Measurements from ENCODE around the gene ISLR. TPM values are rescaled to one million over a fixed set of nuclear protein-coding genes. Genes with fewer than 3 reads are reported as not detected.

The ISLR gene
- total RNA-seq, 1 experiment from 2014 or later = 0.12 TPM

DNA sequence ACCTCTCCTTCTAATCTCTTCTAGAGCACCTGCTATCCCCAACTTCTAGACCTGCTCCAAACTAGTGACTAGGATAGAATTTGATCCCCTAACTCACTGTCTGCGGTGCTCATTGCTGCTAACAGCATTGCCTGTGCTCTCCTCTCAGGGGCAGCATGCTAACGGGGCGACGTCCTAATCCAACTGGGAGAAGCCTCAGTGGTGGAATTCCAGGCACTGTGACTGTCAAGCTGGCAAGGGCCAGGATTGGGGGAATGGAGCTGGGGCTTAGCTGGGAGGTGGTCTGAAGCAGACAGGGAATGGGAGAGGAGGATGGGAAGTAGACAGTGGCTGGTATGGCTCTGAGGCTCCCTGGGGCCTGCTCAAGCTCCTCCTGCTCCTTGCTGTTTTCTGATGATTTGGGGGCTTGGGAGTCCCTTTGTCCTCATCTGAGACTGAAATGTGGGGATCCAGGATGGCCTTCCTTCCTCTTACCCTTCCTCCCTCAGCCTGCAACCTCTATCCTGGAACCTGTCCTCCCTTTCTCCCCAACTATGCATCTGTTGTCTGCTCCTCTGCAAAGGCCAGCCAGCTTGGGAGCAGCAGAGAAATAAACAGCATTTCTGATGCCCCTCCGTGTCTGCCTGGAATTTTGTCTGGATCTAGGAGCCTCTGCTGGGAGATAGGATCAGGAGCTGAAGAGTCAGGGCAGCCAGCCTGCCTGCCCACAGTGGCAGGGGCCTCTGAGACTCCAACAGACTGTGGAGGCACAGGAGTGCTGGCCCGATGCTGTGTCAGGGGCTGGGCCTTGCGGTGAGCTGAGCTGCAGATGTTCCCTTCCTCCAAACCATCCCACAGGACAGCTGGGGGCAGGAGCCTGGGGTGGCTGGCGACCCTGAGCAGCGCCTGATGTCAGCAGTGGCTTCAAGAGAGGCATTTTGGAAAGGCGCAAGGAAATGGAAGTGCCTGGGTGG, 3.0 kb downstream of the ISLR start:
- RAD21 ChIA-PET (ENCODE audit: low non-redundant PET in 1 of 2, low total read pairs in 2 of 2, uncharacterized antibody in 2 of 2, unreplicated experiment in 2 of 2) = interaction anchor here in 1 of 2 experiments (0.7 kb wide), 1 partner anchor 131 kb away, joined by 3 read pairs; no protein-coding TSS in a partner anchor
- Histone ChIP-seq H2AFZ (ENCODE audit: low read depth, low read length, poor library complexity, severe bottlenecking) (no peak overlapping the region), H3K9me3 (ENCODE audit: control insufficient read depth in 1 of 2, insufficient read depth in 1 of 2, low read depth in 1 of 2, low read length in 2 of 2) (no peaks in the 10 kb centered on the region), H3K79me2 (ENCODE audit: insufficient read depth, low read length) (no peaks in the 10 kb centered on the region), H3K9ac (ENCODE audit: low read length) (no peak overlapping the region), H3K4me2 (ENCODE audit: low read length) (no peak overlapping the region), H4K20me1 (ENCODE audit: insufficient read depth) (no peaks in the 10 kb centered on the region), H3K4me1 (ENCODE audit: control insufficient read depth in 1 of 2, insufficient read depth in 2 of 2, low read length in 2 of 2) (peaks cover 8 to 21% of the 10 kb centered on the region in 2 experiments; a peak in 3 of 4 replicates), H3K4me3 (replicated peaks in 1 of 2; ENCODE audit: low read depth in 1 of 2, low read length in 2 of 2) (no peak overlapping the region), H3K27me3 (ENCODE audit: insufficient read depth, low read length) (peaks cover 4% of the 10 kb centered on the region; the same call in 1 of the 2 replicates), H3K27ac (ENCODE audit: low read depth, low read length) (no peak overlapping the region), H3K36me3 (ENCODE audit: control insufficient read depth in 1 of 2, insufficient read depth in 2 of 2, low read length in 2 of 2) (no peaks in the 10 kb centered on the region), H3K9me2 (ENCODE audit: insufficient read depth) (no peaks in the 10 kb centered on the region)
- DNase-seq (ENCODE audit: low read depth, low spot score) = no peak
- TF ChIP-seq JUND (IDR thresholded peaks at IDR 0.05) = no peak
- TF ChIP-seq POLR2AphosphoS5 (IDR thresholded peaks at IDR 0.05; ENCODE audit: low read depth, low read length) = no peak
- TF ChIP-seq FOSL1 (IDR thresholded peaks at IDR 0.05; ENCODE audit: low read depth) = no peak
- TF ChIP-seq YY1 (IDR thresholded peaks at IDR 0.05; ENCODE audit: extremely low read depth, insufficient replicate concordance, low read depth, low read length) = no peak
- TF ChIP-seq, protein P1, sequence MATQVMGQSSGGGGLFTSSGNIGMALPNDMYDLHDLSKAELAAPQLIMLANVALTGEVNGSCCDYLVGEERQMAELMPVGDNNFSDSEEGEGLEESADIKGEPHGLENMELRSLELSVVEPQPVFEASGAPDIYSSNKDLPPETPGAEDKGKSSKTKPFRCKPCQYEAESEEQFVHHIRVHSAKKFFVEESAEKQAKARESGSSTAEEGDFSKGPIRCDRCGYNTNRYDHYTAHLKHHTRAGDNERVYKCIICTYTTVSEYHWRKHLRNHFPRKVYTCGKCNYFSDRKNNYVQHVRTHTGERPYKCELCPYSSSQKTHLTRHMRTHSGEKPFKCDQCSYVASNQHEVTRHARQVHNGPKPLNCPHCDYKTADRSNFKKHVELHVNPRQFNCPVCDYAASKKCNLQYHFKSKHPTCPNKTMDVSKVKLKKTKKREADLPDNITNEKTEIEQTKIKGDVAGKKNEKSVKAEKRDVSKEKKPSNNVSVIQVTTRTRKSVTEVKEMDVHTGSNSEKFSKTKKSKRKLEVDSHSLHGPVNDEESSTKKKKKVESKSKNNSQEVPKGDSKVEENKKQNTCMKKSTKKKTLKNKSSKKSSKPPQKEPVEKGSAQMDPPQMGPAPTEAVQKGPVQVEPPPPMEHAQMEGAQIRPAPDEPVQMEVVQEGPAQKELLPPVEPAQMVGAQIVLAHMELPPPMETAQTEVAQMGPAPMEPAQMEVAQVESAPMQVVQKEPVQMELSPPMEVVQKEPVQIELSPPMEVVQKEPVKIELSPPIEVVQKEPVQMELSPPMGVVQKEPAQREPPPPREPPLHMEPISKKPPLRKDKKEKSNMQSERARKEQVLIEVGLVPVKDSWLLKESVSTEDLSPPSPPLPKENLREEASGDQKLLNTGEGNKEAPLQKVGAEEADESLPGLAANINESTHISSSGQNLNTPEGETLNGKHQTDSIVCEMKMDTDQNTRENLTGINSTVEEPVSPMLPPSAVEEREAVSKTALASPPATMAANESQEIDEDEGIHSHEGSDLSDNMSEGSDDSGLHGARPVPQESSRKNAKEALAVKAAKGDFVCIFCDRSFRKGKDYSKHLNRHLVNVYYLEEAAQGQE (IDR thresholded peaks at IDR 0.05; ENCODE audit: low read depth) = no peak
- TF ChIP-seq, protein P2, sequence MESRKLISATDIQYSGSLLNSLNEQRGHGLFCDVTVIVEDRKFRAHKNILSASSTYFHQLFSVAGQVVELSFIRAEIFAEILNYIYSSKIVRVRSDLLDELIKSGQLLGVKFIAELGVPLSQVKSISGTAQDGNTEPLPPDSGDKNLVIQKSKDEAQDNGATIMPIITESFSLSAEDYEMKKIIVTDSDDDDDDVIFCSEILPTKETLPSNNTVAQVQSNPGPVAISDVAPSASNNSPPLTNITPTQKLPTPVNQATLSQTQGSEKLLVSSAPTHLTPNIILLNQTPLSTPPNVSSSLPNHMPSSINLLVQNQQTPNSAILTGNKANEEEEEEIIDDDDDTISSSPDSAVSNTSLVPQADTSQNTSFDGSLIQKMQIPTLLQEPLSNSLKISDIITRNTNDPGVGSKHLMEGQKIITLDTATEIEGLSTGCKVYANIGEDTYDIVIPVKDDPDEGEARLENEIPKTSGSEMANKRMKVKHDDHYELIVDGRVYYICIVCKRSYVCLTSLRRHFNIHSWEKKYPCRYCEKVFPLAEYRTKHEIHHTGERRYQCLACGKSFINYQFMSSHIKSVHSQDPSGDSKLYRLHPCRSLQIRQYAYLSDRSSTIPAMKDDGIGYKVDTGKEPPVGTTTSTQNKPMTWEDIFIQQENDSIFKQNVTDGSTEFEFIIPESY (IDR thresholded peaks at IDR 0.05; ENCODE audit: extremely low read depth, insufficient replicate concordance, low read length) = no peak
- no peak for TF ChIP-seq TCF7L2 (IDR thresholded peaks at IDR 0.05; ENCODE audit: borderline replicate concordance, extremely low read depth, insufficient read depth, insufficient read length)
- no peak for TF ChIP-seq POLR2A (IDR thresholded peaks at IDR 0.05; ENCODE audit: borderline replicate concordance, extremely low read depth, insufficient read depth, insufficient read length)
- TF ChIP-seq EZH2 (IDR thresholded peaks at IDR 0.05) = no peak
- no peak for TF ChIP-seq EGR1 (IDR thresholded peaks at IDR 0.05; ENCODE audit: low read depth)
- no peak for TF ChIP-seq RAD21 (IDR thresholded peaks at IDR 0.05; ENCODE audit: low read depth)
- TF ChIP-seq, protein P3, sequence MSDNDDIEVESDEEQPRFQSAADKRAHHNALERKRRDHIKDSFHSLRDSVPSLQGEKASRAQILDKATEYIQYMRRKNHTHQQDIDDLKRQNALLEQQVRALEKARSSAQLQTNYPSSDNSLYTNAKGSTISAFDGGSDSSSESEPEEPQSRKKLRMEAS (IDR thresholded peaks at IDR 0.05) = no peak
- TF ChIP-seq EZH2phosphoT487 (IDR thresholded peaks at IDR 0.05; ENCODE audit: borderline replicate concordance) = no peak
- no peak for TF ChIP-seq ELF1 (IDR thresholded peaks at IDR 0.05; ENCODE audit: borderline replicate concordance, low read depth)
- CTCF ChIA-PET = no interaction called here
- no TSS peak for BruUV-seq (replicated peaks)
- POLR2A ChIA-PET = no interaction called here
- intact Hi-C loops (cut with micrococcal nuclease) = no loop called here
- no peak for ATAC-seq

Measured in HCT116 (cell line).